SW480 (cell line): Measurements from ENCODE around the gene KRT15.

Source experiments
- DNase-seq: peaks from one replicate; pipeline ENCODE4 v3.0.0-alpha.2; 2016; ENCODE audit warnings: low spot score

The KRT15 gene

DNA sequence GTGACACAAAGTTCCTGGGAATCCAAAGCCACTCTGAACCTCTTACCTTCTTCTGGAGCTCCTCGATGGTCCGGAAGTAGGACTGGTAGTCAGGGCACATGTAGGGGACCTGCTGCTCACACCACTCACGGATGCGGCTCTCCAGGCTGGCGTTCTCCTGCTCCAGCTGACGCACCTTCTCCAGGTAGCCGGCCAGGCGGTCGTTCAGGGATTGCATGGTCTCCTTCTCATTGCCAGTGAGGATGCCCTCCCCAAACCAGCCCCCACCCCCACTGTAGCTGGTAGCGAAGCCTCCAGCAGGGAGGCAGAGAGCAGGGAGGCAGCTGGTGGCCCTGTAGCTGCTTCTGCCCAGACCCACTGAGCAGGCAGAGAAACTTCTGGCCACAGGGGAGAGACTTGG, 38.1 kb downstream of the KRT15 start:
- DNase-seq = no peak

DNA sequence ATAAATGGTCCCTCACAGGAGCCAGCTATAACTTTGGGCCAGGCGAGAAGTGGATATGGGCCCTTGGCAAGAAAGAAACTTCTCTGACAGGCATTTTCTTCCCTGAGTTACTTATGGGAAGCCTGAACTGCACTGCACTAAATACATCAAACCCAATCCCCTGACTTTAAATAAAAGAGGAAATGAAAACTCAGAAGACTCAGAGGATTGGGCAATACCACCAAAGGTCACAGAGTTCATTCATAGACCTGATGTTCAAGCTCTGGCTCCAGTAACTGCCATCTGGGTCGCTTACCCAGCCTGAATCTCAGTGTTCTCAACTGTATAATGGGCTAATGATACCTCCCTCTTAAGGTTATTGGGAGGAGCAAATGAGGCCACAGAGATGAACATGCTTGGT, 38.6 kb downstream of the KRT15 start:
- DNase-seq = no peak

DNA sequence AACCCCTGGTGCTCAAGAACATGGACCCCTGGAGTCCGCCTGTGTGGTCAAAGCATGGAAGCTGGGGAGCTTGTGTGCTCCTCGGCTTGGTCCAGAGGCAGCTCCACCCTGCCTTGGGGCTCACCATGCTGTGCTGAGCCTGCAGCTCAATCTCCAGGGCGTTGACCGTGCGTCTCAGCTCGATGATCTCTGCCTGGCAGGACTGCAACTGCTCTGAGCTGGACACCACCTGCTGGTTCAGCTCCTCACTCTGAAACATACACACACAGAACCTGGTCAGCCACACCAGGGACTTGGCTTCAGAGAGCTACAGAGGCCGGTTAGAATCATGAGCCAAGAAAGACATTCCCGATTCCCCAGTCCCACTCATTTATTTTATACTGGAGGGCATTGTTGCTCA, 40.5 kb downstream of the KRT15 start:
- DNase-seq = no peak

DNA sequence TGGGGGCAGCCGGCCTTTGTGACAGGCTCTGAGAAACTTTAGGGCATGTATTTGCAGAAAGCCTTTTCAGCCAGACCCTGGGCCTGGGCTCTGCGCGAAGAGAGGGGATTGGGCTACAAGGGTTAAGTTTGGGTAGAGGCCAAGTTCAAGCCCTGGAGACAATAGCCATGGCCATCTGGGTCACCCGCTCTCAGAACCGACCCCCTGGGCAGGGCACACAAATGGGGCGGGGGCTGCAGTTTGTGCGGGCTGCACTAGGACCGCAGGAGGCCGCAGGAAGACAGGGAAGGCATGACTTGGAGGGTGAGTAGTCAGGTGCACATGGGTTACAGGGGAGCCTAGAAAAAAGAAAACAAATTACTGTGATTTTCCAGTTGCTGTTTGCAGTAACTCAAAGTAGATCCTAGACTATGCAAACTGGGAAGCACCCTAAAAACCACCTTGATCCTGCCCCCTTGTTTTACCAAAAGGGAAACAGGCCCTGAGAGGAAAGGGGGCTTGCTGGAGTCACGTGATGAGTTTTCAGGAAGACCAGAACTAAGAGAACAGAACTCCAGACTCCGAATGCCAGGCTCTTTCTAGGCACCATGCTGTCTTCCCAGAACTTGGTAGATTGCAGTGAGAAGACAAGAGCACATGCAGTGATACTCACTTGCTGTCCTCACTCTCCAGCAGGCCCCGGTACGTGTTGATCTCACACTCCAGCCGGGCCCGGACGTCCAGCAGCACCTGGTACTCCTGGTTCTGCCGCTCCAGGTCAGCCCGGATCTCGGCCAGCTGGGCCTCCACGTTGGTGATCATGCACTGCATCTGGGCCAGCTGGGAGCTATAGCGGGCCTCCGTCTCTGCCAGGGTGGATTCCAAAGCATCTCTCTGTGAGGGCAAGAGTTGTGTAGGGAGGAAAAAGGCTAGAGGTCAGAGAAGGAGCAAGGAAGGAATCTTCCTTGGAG, 41.5 kb downstream of the KRT15 start:
- no peak for DNase-seq

DNA sequence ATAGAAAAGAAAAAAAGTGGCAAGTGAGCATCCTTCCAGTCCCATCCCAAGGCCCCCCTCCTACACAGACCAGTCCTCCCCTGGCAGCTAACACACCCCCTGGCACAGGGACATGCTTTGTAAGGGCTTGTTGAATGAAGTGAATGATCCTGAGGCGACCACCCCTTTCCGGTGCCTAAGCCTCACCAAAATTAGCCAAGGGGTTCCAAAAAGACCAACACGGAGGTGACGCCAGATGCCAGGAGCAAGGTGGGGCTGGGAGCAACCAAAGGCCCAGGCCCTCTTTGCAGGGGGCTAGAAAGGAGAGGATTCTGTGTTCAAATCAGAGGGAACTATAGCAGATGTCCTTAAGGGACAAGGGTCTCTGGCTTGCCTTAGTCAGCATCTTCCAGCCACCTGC, 43.3 kb downstream of the KRT15 start:
- DNase-seq = no peak

DNA sequence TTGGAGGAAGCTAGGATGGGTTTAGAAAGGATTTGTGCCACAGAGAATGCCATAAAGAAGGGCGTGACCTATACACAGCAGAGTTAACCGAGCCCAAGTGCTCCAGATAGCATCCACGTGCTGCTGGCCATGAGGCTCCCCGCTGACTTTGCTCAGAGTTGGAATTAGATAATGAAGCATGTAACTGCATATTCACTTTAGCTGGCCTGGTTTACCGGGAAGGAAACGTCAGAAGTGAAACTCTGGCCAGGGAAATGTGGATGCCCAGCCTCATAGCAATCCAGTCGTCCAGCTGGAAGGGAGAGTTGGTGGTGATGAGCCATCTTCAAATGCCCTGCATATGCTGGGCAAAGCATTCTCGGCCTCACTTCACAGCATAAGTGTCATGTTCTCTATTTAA, 43.8 kb downstream of the KRT15 start:
- no peak for DNase-seq

DNA sequence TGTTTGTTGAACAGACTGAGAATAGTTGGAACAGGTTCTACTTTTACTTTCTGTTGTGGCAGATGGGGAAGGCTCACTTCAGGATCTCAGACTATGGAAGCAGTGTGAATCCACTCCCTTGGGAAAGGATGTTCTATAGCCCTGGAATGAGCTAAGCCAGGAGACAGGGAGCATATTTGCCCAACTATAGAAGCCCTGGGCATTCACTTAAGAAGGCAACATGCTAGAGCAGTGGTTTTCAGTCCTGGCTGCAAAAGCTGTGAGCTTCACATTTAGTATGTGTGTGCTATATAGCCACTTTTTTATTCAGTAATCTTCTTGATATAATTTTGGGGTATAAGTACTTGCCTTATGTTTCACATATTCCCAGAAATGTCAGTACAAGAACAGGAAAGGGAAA, 50.3 kb downstream of the KRT15 start:
- DNase-seq = no peak

DNA sequence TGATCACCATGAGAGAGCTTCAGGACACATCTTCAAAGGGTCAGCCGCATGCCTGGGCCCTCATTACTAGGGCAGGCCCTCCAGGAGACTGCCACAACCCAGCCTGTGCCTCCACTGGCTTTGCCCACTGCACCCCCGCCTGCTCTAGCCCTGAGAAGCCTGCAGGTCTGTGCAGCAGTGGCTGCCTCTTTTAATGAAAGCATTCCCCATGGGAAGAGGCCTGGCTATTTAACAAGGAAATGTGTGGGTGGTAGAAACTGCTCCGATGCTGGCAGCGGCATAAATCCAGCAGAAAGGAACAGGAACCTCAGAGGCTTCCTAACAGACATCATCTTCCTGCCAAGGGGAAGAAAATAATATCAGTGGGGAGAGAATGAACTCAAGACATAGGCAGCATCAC, 51.1 kb downstream of the KRT15 start:
- no peak for DNase-seq

DNA sequence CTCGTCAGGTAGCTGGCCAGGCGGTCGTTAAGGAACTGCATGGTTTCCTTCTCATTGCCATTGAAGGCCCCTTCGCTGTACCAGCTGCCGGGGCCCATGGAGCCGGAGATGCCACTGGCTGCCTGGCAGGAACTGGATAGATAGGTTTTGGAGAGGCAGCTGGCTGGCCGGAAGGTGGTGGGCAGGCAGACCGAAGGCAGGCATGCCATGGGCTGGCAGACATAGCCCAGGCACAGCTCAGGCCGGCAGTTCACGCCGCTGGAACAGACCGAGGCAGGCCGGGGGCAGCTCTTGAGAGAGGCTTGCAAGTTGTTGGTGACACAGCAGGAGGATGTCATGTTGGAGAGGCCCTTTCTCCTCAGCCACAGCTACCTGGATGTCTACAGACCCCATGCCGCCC, 51.7 kb downstream of the KRT15 start, which contains the start of gene KRT32:
Gene KRT32, minus strand, starts transcription at position 399 of the 400 bp plus-strand sequence. Its CDS starts 61 bp downstream, at position 338.
- no peak for DNase-seq

DNA sequence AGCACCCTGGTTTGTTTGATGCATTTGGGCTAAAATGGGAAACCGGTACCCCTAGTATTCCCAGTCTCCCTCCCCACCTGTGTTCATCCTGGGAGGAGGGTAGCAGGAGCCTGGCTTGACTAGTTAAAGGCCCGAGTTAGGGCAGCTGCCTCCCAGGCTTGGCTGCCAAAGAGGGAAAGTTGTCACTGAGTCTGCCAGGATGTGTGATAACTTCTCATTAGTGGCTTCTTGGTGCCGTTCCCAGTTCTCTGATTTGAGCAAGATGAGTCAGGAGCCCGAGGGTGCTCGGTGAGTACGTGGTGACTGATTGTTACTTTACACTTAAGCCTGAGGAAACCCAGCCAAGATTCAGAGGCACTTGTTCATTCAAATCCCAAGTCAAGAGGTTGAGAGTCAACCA, 54.0 kb downstream of the KRT15 start:
- no peak for DNase-seq

DNA sequence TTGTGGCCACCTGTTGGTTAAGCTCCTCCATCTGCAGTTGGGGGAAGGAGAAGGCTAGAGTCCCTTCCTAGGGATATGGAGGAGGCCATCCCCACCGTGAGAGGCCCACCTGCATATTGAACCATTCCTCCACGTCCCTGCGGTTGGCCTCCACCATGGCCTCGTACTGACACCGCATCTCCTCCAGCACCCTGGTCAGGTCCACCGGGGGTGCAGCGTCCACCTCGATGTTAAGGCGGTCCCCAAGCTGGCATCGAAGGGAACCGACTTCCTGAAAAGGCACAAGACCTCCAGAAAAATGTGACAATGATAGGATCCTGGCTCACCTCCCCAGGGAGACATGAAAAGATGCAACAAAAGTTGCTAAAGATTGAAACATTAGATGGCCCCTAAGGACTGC, 54.5 kb downstream of the KRT15 start:
- DNase-seq = no peak

DNA sequence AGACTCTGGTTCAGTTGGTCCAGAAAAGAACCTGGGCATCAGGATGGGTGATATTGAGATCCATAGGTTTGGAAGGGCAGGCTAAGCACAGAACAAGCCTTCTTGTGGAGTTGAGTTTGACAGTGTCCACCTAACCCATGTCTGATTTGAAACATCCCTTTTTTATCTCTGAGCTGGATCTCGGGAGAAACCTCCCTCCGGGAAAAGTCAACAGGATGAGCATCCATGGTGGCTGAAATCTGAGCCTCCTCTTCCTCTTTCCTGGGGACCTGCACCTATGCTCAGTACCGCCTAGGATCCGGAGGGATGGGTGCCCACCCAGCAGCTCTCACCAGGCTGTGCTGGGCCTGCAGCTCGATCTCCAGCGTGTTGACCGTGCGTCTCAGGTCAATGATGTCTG, 54.9 kb downstream of the KRT15 start:
- DNase-seq = no peak
